DOHH2 (cell line): ENCODE data around the gene XRCC3.

ENCODE experiments used
- H3F3A ChIP-seq: fragments of 200-600 bp; sonication (generic), shearing (Covaris generic); 2 replicates; pipeline ENCODE4 v1.6.0; 2016; ENCODE audit warnings: antibody characterized with exemption, mild to moderate bottlenecking; ENCODE audit not compliant: control insufficient read depth, insufficient read depth
- H3K27ac ChIP-seq: fragments of 200-600 bp; sonication (generic); 2 replicates; pipeline ENCODE4 v1.5.1; 2014; ENCODE audit warnings: low read depth, mild to moderate bottlenecking, low read length, moderate library complexity
- H3K27me3 ChIP-seq: fragments of 200-600 bp; sonication (generic); 2 replicates; pipeline ENCODE4 v1.6.1; 2014; ENCODE audit warnings: mild to moderate bottlenecking, low read length, mixed read lengths; ENCODE audit not compliant: control insufficient read depth
- H3K36me3 ChIP-seq: fragments of 200-600 bp; sonication (generic); 2 replicates; pipeline ENCODE4 v1.6.1; 2014; ENCODE audit warnings: mild to moderate bottlenecking, low read length, moderate library complexity, mixed read lengths; ENCODE audit not compliant: control insufficient read depth
- H3K4me1 ChIP-seq: fragments of 200-600 bp; sonication (generic); 2 replicates; pipeline ENCODE4 v1.6.1; 2014; ENCODE audit warnings: mild to moderate bottlenecking, low read length, mixed read lengths; ENCODE audit not compliant: control insufficient read depth
- H3K4me2 ChIP-seq: fragments of 200-600 bp; sonication (generic); 2 replicates; pipeline ENCODE4 v1.6.0; 2014; ENCODE audit warnings: mild to moderate bottlenecking, low read length, moderate library complexity
- H3K4me3 ChIP-seq: fragments of 200-600 bp; sonication (generic); 2 replicates; pipeline ENCODE4 v1.5.1; 2014; ENCODE audit warnings: mild to moderate bottlenecking, low read length, mixed read lengths
- H3K79me2 ChIP-seq: fragments of 200-600 bp; sonication (generic); 2 replicates; pipeline ENCODE4 v1.6.1; 2014; ENCODE audit warnings: mild to moderate bottlenecking, low read length, mixed read lengths; ENCODE audit not compliant: control insufficient read depth
- H3K9me2 ChIP-seq: fragments of 200-600 bp; sonication (generic); replicated peaks from 2 replicates; pipeline ENCODE4 v1.6.1; 2014; ENCODE audit warnings: mild to moderate bottlenecking, low read length, mixed read lengths; ENCODE audit not compliant: control insufficient read depth
- H3K9me3 ChIP-seq: fragments of 200-600 bp; sonication (generic); 2 replicates; pipeline ENCODE4 v1.6.1; 2014; ENCODE audit warnings: antibody characterized with exemption, low read length, mixed read lengths; ENCODE audit not compliant: control insufficient read depth, insufficient read depth
- H4K20me1 ChIP-seq: fragments of 200-600 bp; sonication (generic); 2 replicates; pipeline ENCODE4 v1.6.0; 2014; ENCODE audit warnings: low read depth, mild to moderate bottlenecking, antibody characterized with exemption, low read length, moderate library complexity; ENCODE audit not compliant: control insufficient read depth, insufficient read depth
- CTCF ChIP-seq: fragments of 200-600 bp; sonication (generic); IDR thresholded peaks from one replicate; pipeline ENCODE4 v1.5.1; 2014; ENCODE audit warnings: antibody characterized with exemption, mild to moderate bottlenecking, low read depth, low read length; ENCODE audit not compliant: poor library complexity, severe bottlenecking
- EZH2phosphoT487 ChIP-seq: fragments of 200-600 bp; sonication (generic); IDR thresholded peaks from 2 replicates; pipeline ENCODE4 v1.6.1; 2017; ENCODE audit warnings: borderline replicate concordance, mild to moderate bottlenecking, antibody characterized with exemption, low read length, moderate library complexity, mixed read lengths

The XRCC3 gene

GRCh38 chr14:103731916-103732867 lies 16.9 kb upstream of the XRCC3 start:
- Histone ChIP-seq H3K4me1 (no peaks in the 10 kb centered on the region), H3K79me2 (no peaks in the 10 kb centered on the region), H3K36me3 (peaks cover 26% of the 10 kb centered on the region), H3K9me3 (no peaks in the 10 kb centered on the region), H3K27me3 (no peaks in the 10 kb centered on the region), H3K27ac (no peak overlapping the region), H4K20me1 (no peaks in the 10 kb centered on the region), H3K4me2 (no peak overlapping the region), H3K4me3 (no peak overlapping the region), H3K9me2 (no peaks in the 10 kb centered on the region), H3F3A (no peaks in the 10 kb centered on the region)
- TF ChIP-seq CTCF (no peak), EZH2phosphoT487 (no peak)

- Histone ChIP-seq H3K36me3 (peaks cover 26% of the 10 kb centered on the region), H3K4me2 (no peak overlapping the region), H3K9me2 (no peaks in the 10 kb centered on the region), H3F3A (no peaks in the 10 kb centered on the region), H3K4me3 (no peak overlapping the region), H3K27ac (no peak overlapping the region), H3K4me1 (no peaks in the 10 kb centered on the region), H4K20me1 (no peaks in the 10 kb centered on the region), H3K9me3 (no peaks in the 10 kb centered on the region), H3K79me2 (no peaks in the 10 kb centered on the region), H3K27me3 (no peaks in the 10 kb centered on the region)
- no peak for TF ChIP-seq EZH2phosphoT487
- TF ChIP-seq CTCF: no peak
Observed at GRCh38 chr14:103731481-103731880, 16.2 kb upstream of the XRCC3 start.

DNA sequence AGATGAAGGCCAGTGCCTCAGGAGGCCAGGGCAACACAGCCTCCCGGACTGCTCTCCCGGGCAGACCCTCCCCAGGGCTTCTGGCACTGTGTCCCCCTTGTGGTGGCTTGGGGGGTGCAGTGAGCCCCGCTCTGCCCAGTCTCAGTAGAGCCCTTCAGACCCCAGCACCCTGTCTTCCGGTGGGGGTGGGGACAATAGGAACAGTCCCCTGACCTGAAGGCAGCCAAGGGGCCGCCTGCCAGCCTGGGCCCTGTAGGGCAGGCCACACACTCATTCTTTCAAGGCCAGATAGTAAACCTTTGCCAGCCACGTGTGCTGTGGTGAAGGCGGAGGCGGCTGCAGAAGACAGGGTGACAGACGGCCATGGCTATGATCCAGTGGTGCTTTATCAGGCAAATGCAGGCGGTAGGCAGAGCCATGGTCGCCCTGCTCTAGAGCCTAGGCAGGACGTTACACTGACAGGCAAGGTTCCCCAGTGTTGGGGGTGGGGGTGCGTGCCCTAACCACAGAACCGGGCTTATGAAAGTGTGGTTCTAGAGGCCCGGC lies 15.3 kb upstream of the XRCC3 start:
- no peaks in the 10 kb centered on the region for H3K4me1 ChIP-seq
- H3K9me3 ChIP-seq: no peaks in the 10 kb centered on the region
- peaks cover 26% of the 10 kb centered on the region for H3K36me3 ChIP-seq
- H3F3A ChIP-seq: no peaks in the 10 kb centered on the region
- no peaks in the 10 kb centered on the region for H3K9me2 ChIP-seq
- TF ChIP-seq CTCF: no peak
- TF ChIP-seq EZH2phosphoT487: no peak
- no peak overlapping the region for H3K4me2 ChIP-seq
- no peaks in the 10 kb centered on the region for H4K20me1 ChIP-seq
- H3K79me2 ChIP-seq: no peaks in the 10 kb centered on the region
- H3K27ac ChIP-seq: no peak overlapping the region
- H3K27me3 ChIP-seq: no peaks in the 10 kb centered on the region
- no peak overlapping the region for H3K4me3 ChIP-seq
